GM12892 (cell line): ENCODE data around the gene HOXD9.

Source experiments
- POLR2A ChIP-seq: IDR thresholded peaks from 2 replicates; pipeline ENCODE4 v1.6.1; 2011; ENCODE audit warnings: low read depth, low read length, control low read depth
- POLR2AphosphoS5 ChIP-seq: IDR thresholded peaks from 2 replicates; pipeline ENCODE4 v1.6.1; 2011; ENCODE audit warnings: low read depth, low read length, control low read depth
- TAF1 ChIP-seq: IDR thresholded peaks from 2 replicates; pipeline ENCODE4 v1.6.1; 2011; ENCODE audit warnings: low read depth, mild to moderate bottlenecking, control low read depth, low read length, borderline replicate concordance

- TF ChIP-seq POLR2A (no peak), POLR2AphosphoS5 (no peak), TAF1 (no peak)
These were observed 24.6 kb upstream of the HOXD9 start for GRCh38 chr2:176097820-176098365.
